ENCODE results near the gene LGALS4.
"Not testable (repeated sequence)": the region's sequence is repeated elsewhere in the genome, so short reads cannot be mapped to it uniquely, and the experiment has no call there.

The LGALS4 gene, protein sequence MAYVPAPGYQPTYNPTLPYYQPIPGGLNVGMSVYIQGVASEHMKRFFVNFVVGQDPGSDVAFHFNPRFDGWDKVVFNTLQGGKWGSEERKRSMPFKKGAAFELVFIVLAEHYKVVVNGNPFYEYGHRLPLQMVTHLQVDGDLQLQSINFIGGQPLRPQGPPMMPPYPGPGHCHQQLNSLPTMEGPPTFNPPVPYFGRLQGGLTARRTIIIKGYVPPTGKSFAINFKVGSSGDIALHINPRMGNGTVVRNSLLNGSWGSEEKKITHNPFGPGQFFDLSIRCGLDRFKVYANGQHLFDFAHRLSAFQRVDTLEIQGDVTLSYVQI

DNA sequence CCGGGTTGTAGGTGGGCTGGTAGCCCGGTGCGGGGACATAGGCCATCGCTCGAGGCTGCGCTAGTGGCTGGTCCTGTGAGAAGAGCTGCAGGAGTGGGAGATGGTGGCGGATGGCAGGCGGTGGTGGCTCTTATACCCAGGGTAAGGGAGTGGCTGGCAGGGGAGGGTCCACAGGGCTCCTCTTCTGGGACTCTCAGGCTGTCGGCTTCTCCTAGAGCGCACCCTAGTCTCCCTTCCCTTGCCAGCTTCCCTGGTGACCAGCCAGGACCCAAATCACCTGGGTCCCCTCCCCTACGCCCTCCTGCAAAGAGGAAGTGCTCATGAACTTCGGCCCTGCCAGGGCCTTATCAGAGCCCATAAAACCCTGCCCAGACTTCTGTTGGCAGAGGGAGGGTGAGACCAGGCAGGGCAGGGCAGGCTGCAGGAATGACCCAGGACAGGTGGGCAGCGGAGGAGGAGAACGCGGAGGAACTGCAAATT is at the start of gene LGALS4:
TSS of gene LGALS4 (minus strand) at position 105 of the 480 bp plus-strand sequence. CDS start at position 46, 59 bp downstream.
- no peak for DNase-seq (ENCODE audit: low spot score)

DNA sequence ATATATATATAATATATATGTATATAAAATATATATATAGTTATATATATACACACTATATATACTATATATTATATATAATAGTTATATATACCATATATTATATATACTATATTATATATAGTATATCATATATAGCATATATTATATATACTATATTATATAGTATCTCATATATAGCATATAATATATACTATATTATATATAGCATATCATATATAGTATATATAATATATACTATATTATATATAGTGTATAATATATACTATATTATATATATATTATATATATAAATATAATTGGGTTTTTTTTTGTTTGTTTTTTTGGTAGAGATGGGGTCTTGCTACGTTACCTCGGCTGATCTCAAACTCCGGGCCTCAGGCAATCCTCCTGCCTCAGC is 48.6 kb upstream of the LGALS4 start:
- DNase-seq (ENCODE audit: low spot score): no peak

DNA sequence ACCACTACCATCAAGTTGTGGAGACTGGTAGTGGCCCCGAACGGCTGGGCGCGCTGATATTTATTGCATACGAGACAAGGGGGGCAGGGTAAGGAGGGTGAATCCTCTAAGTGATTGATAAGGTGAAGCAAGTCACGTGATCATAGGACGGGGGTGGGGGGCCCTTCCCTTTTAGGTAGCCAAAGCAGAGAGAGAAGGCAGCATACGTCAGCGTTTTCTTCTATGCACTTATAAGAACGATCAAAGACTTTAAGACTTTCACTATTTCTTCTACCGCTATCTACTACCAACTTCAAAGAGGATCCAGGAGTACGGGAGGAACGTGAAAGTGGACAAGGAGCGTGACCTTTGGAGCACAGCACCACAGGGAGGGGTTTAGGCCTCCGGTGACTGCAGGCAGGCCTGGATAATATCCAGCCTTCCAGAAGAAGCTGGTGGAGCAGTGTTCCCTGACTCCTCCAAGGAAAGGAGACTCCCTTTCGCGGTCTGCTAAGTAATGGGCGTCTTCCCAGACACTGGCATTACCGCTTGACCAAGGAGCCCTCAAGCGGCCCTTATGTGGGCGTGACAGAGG is 47.0 kb upstream of the LGALS4 start:
- DNase-seq (ENCODE audit: low spot score): not testable (repeated sequence)

DNA sequence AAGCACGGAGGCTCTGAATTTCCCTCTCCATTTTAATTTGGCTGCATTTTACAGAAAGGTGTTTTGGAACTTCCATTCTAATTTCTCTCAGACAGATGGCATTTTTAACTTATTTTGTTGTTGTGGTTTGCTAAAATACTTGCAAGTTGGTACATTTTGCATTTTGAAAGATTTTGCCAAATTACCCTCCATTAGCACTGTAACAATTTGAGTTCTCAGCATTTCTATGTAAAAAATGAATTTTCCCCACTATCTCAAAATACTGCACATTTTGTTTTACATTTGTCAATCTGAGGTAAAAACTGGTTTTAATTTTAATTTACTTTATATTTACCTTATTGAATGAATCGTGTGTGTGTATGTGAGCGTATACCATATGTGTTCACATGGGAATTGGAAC is 44.1 kb upstream of the LGALS4 start:
- DNase-seq (ENCODE audit: low spot score): no peak

DNA sequence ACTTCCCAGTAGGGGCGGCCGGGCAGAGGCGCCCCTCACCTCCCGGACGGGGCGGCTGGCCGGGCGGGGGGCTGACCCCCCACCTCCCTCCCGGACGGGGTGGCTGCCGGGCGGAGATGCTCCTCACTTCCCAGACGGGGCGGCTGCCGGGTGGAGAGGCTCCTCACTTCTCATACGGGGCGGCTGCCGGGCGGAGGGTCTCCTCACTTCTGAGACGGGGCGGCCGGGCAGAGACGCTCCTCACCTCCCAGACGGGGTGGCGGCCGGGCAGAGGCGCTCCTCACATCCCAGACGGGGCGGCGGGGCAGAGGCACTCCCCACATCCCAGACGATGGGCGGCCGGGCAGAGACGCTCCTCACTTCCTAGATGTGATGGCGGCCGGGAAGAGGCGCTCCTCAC is 43.0 kb upstream of the LGALS4 start:
- DNase-seq (ENCODE audit: low spot score): not testable (repeated sequence)

DNA sequence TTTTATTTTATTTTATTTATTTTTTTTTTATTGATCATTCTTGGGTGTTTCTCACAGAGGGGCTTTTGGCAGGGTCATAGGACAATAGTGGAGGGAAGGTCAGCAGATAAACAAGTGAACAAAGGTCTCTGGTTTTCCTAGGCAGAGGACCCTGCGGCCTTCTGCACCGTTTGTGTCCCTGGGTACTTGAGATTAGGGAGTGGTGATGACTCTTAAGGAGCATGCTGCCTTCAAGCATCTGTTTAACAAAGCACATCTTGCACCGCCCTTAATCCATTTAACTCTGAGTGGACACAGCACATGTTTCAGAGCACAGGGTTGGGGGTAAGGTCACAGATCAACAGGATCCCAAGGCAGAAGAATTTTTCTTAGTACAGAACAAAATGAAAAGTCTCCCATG is 42.2 kb upstream of the LGALS4 start:
- DNase-seq (ENCODE audit: low spot score): not testable (repeated sequence)

DNA sequence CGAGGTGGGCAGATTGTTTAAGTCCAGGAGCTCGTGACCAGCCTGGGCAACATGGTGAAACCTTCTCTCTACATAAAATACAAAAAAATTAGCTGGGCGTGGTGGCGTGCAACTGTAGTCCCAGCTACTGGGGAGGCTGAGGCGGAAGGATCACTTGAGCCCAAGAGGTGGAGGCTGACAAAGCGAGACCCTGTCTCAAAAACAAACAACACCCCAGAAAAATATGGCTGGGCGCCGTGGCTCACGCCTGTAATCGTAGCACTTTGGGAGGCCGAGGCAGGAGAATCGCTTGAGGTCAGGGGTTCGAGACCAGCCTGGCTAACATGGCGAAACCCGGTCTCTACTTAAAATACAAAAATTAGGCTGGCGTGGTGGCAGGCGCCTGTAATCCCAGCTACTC is 40.5 kb upstream of the LGALS4 start:
- DNase-seq (ENCODE audit: low spot score): no peak

DNA sequence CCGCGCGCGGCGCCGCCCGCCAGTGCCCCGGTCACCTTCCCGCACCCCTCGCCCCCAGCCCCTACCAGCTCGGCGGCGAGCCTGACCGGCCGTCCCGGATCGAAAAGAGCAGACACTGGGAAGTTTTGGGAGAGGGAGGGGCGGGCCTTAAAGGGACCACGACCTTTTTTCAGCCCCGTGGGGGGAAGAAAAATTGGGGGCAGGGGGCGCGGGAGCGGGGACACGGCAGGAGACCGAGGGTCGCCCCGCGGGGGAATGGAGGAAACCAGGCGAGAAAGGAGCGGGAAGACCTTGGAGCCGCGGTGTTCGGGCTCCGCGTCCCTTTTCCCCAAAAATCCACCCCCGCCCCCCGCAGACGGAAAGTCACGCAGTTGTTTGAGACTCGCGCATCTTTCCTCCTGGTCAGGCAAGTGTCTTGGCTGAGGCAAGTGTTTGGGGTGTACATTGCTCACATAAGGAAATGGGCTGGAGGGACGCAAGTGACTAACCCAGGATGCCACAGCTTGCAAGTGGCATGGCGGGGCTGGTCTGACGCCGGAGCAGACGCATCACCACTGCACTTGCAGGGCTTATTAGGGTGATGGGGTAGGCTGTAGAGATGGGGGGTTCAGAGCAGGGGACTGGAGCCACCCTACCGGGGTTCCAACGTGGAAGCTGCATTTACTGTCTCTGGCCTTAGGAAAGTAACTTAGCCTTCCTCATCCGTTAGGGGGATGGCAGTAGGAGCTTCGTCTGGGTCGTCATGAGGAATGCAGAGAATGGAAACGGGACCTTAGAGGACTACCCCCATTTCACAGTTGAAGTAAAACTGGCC is 39.7 kb upstream of the LGALS4 start:
- peak; percentile 45 for DNase-seq (ENCODE audit: low spot score)

DNA sequence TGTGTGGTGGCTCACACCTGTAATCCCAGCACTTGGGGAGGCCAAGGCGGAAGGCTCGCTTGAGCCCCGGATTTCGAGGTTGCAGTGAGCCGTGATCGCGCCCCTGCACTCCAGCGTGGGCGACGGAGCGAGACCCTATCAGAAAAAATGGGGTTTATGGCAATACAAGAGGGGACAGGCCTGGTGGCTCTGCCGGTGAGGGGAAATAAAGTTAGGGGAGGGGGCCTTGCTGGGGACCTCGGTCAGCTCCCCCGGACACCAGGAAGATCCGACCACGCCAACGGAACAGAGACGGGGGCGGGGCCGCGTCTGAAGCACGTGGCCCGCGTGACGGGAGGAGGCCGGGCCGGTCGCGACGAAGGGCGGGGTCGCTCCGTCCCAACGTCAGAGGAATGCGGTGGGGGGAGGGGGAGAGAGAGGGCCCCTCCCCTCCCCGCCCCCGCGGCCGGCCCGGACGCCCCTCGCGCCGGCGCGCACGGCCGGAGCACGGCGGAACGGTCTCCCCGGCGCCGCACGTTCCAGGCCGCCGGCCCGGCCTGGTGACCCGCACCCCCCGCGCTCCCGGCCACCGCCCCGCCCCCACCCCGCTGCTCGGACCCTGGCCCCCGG is 39.0 kb upstream of the LGALS4 start:
- peak; percentile 92 for DNase-seq (ENCODE audit: low spot score)

DNA sequence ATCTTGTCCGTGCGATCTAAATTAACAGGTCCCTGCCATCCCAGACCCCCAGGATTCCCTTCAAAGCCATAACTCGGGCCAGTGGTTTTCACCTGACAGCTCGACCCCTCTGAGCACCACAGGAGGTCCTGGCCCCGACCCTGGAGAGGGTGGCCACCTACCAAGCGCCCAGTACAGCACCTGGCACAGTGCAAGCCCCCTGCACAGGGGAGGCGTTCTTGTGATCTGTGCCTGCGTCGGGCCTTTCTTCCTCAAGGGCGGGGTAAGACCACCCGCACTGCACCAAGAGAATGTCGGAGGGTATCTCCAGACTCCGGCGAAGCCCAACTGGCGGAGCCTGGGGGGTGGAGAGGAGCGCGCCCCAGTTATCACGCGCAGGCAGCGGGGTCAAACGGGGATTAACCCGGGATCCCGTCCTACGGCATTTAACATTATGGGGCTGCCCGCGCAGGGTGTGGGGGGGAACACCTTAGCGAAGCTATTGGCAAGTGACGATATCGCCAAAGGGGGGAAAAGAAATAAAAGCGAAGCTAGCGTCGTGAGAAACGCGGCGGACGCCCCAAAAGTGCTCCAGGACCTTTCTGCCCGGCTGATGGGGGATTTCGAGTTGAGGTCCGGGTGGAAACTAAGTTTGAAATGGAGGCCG is 38.4 kb upstream of the LGALS4 start:
- peak; percentile 41 for DNase-seq (ENCODE audit: low spot score)

DNA sequence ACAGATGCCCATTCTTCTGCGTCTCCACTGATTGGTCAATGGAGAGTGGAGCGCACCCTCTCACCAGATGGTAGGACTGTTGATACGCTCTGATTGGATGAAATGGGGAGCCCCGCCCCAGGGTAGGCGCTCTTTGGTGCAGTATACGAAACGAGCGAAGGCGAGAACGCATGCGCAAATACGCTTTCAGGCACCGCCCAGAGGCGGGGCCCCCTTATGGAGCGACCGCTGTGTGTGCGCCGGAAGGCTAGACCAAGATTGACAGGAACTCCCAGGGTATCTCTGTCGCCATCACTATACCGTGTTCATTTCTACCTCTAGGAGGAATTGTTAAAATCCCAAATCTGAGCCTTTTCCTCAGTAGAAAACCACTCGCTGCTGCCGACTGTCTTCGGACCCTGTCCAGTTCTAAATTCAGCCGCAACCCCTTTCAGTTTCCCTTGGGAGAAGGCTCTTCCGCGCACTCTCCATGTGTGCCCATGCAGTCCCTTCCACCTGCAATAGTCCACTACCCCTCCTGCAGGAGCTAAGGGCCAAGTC is 37.8 kb upstream of the LGALS4 start:
- no peak for DNase-seq (ENCODE audit: low spot score)

DNA sequence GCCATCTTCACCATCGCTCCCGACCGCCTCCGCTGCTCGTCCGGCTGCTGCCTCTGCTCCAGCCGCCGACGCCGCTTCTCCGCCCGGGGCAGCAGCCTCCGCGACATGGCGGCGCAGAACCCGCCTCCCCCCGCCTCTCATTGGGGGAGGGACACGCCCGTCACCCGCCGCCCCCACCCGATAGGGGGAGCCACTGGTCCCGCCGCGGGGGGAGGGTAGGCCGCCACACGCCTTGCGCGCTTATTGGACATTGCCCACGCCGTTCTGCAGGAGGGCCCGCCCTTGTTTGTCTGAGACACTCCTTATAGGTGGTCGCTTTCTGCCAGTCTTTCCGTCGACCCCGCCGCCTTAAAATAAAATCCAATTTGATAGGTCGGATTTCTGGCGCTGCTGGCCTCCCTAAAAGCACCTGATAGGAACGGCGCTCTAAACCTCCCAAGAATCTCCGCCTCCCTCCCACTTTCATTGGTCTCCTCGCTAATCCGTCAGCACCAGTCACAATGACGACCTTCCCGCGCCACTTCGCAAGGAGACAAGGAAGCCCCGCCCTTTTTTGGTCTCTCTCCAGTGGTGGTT is 37.2 kb upstream of the LGALS4 start, which contains the start of gene HNRNPL:
TSS of gene HNRNPL (minus strand) at position 127 of the 576 bp plus-strand sequence. CDS start at position 107, 20 bp downstream.
- DNase-seq (ENCODE audit: low spot score): peak; percentile 100

DNA sequence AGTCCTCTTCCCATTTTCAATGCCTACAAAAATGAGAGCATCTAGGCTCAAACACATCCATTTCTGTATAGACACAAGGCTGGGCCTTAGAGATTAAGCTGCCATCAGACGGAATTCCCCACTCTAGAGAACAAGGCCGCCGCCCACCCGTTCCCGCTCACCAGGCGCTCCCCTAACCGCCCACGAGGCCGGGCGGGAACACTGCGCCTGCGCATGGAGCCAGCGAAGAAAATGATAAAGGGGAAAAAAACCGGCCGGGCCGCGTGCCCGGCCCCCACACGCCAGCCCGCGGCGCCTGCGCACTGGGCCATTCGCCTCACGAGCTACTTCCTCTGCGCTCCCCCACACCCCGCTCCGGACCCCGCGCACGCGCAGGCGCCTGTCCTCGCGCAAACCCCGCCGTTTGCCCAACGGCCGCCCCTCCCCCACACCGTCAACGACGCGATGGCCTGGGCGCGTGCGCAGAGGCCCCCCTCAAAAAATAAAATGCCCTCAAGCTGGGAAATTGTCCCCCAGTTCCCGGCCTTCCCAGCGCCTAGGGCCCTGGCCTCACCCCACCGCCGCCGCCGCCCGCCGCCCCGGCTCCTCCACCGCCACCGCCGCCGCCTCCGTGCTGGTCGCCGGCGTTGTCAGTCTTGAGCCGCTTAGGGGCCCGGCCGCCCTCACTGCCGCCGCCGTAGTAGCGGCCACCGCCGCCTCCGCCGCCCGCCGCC is 36.6 kb upstream of the LGALS4 start:
- DNase-seq (ENCODE audit: low spot score): peak; percentile 93

DNA sequence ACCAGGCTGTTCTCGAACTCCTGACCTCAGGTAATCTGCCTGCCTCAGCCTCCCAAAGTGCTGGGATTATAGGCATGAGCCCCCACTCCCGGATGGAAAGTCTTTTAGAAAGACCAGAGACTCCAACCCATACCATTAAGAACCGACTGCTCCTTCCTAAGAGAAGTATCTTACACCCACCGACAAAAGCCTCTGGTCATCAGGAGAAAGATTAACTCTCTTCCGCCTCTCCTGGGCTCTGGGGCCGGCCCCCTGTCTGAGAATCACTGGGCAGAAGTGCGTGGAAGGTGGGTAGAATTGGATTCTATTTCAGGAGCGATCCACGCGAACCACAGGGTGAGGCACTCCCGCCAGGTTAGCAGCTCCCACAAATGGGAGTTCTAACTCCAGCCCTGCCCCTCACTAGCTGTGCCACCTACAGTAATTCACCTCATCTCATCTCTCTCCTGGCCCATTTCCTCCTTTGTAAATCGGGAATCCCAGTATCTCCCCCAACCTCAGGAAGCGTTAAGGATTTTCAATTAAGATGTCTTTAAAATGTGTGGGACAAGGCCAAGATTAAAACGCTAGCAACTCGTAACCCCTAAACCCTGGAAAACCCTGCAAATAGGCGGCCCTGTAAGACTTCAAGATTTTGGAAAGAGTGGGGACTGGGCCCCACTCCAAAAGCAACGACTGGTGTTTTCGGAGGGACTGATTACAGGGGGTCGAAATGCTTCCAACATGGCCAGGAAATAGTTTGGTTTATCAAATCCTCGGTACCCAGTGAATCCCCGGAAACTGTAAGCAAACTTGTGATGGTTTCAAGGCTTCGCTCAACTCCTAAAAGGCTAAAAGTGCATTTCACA is 35.8 kb upstream of the LGALS4 start:
- peak; percentile 23 for DNase-seq (ENCODE audit: low spot score)

DNA sequence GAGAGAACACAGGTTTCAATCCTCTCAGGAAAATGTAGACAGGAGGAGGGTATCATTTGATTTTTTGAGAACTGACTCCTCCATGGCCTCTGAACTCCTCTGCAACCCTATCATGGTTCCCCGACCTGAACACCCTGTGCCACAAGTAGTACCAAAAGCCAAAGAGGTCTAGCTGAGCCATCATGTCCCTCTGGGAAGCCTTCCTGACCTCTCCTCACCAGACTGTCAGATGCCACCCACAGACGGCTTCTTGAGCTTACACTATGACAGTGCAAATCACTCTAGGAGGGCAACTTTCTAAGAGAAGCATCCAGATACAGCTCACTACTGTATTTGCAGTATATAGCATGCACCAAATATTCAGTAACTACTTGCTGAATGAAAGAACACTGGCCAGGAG is 33.4 kb upstream of the LGALS4 start:
- DNase-seq (ENCODE audit: low spot score): no peak

DNA sequence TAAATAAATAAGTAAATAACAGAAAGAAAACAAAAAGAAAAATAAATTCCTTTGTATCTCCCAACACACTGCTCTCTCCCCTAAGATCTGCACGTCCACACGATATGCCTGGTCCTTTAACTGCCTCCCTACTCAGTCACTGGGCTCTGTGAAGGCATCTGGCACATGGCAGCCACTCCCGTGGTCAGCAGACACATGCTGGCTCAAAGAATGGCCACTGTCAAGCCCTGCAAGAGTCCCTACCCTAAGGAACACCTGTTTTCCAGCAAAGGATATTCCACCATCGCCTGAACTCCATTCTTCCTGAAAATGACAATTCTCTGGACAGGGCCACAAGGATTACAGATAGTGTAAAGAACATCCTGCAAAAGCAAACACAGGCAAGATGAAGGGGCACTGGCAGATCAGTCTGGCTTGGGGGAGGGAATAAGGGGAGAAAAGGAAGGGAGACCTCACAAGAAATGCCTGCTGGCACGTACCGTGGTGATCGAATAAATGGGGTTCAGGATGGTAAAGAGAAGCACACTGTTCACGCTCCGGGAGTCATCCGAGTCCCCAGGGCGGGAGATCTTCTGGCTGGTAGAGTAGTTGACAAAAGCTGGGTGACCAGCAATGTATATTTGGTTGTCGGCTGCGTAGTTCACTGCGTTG is 32.8 kb upstream of the LGALS4 start:
- DNase-seq (ENCODE audit: low spot score): no peak

DNA sequence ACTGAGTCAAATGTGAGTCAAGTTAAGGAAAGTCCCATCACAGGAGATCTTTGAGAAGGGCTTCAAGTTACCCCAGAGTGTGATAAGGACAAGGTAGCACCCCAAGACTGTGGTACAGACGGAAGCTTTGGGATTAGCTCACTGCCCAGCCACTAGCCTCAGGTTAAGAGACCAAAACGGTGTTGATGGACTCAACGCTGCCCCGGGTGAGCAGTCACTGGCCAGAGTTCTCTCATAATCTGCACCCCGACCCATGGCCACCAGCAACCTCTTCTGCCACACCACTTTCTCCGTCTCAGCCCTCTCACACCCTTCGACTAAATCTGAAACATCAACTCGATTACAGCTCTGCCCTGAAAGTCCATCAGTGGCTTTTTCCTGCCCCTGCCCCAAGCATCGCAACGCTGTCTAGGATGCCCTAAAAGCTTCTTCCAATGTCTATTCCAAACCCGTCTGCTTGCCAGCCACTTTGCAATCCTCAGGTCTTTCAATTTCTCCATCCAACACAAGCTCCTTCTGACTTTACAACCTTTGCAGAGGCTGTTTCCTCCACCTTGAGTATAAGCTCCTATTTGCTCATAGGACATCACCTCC is 31.4 kb upstream of the LGALS4 start:
- DNase-seq (ENCODE audit: low spot score): no peak

DNA sequence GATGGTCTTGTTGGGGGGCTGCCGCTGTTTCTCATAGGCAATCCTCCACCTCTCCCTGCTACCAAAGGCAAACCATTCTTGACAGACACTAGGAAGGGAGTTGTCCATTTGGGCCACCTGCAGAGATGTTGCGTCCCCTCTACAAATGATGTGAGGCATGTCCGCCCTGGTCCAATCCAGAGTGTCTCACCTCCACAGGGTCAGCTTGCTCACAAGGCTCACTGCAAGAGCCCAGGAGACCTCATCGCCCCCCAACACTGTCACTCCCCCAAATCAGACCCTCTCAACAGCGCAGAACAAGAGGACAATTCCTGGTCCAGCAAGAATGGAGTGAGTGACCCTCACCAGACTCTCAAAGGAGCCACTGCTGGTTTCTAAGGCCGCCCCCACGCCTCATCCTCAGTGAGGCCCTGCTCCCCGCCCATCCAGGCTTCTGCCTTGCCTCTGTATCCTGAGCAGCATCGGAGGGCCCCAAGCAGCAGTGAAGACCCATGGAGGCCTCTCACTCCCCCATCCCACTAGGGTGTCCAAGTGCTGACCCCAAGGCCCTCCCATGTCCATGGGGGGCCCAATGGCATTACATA is 30.5 kb upstream of the LGALS4 start:
- no peak for DNase-seq (ENCODE audit: low spot score)

Data from putamen (tissue), 1 donor.